ENCODE data around the gene AASS. TPM values are rescaled to one million over a fixed set of nuclear protein-coding genes. Genes with fewer than 3 reads are reported as not detected.

The AASS gene
- total and polyA plus RNA-seq, 12 donors: 7.7 to 27.8 (median 20.2) TPM

- intact Hi-C loops (cut with DNase I): no loop called here
- Histone ChIP-seq H3K4me1 (replicated peaks in 1 of 2) (no peaks in the 10 kb centered on the region), H3K27me3 (no peaks in the 10 kb centered on the region), H3K27ac (no peak overlapping the region), H3K9me3 (replicated peaks in 1 of 3) (no peaks in the 10 kb centered on the region), H3K4me3 (no peak overlapping the region), H3K36me3 (replicated peaks in 1 of 2) (peaks cover 0 to 7% of the 10 kb centered on the region in 2 donors)
- DNase-seq: no peak
- TF ChIP-seq, protein P1, sequence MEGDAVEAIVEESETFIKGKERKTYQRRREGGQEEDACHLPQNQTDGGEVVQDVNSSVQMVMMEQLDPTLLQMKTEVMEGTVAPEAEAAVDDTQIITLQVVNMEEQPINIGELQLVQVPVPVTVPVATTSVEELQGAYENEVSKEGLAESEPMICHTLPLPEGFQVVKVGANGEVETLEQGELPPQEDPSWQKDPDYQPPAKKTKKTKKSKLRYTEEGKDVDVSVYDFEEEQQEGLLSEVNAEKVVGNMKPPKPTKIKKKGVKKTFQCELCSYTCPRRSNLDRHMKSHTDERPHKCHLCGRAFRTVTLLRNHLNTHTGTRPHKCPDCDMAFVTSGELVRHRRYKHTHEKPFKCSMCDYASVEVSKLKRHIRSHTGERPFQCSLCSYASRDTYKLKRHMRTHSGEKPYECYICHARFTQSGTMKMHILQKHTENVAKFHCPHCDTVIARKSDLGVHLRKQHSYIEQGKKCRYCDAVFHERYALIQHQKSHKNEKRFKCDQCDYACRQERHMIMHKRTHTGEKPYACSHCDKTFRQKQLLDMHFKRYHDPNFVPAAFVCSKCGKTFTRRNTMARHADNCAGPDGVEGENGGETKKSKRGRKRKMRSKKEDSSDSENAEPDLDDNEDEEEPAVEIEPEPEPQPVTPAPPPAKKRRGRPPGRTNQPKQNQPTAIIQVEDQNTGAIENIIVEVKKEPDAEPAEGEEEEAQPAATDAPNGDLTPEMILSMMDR (IDR thresholded peaks at IDR 0.05): no peak
- no peak for TF ChIP-seq POLR2A (IDR thresholded peaks at IDR 0.05)
- WGBS, 4 donors: 72 to 84% (median 77%) methylated on average over 3 of the region's 3 CpGs
Observed at GRCh38 chr7:122073635-122074034, 70.4 kb downstream of the AASS start.

DNA sequence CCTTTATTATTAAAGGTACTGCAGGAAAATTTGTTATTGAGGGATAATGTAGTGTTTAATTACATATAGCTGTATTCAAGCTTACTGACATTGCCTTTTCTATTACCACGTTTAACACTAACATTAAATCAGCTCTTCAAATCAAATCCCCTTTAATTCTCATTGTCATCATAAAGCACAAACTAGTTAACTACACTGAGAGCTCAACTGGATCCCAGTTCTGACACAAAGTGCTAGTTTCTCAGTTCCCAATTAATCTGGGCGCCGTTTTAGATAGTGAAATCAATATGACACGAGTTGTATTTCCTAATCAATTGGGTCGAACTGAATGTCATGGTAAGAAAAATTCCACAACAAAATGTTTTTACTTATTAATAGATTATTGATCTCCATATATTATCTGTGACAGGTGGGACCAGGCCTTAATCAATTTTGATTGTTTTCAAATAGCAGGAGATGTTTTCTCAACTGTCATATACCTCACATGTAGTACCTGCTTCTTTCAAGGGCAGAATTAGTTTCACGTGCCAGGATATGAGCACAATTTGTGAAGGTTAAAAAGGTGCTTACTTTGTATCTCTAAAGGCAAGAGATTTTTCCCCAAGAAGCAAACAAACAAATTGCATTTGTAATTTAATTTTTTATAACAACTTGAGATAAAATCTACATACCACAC, 71.0 kb downstream of the AASS start:
- no peaks in the 10 kb centered on the region for H3K27me3 ChIP-seq
- no peaks in the 10 kb centered on the region for H3K9me3 ChIP-seq (replicated peaks in 1 of 3)
- no peak overlapping the region for H3K27ac ChIP-seq
- H3K4me1 ChIP-seq (replicated peaks in 1 of 2): no peaks in the 10 kb centered on the region
- no peak for DNase-seq
- intact Hi-C loops (cut with DNase I): no loop called here
- H3K36me3 ChIP-seq (replicated peaks in 1 of 2): peaks cover 0 to 7% of the 10 kb centered on the region in 2 donors
- 84 to 91% (median 87%) methylated on average over 6 of the region's 6 CpGs for WGBS, 4 donors
- no peak overlapping the region for H3K4me3 ChIP-seq
- TF ChIP-seq, protein P1 (IDR thresholded peaks at IDR 0.05): no peak
- no peak for TF ChIP-seq POLR2A (IDR thresholded peaks at IDR 0.05)

GRCh38 chr7:122072272-122072671, 71.8 kb downstream of the AASS start:
- TF ChIP-seq POLR2A (IDR thresholded peaks at IDR 0.05): no peak
- TF ChIP-seq, protein P1 (IDR thresholded peaks at IDR 0.05): no peak
- DNase-seq: no peak
- 81 to 95% (median 92%) methylated on average over 2 of the region's 2 CpGs for WGBS, 4 donors
- Histone ChIP-seq H3K4me3 (no peak overlapping the region), H3K27ac (no peak overlapping the region), H3K27me3 (no peaks in the 10 kb centered on the region), H3K36me3 (replicated peaks in 1 of 2) (peaks cover 0 to 1% of the 10 kb centered on the region in 2 donors), H3K9me3 (replicated peaks in 1 of 3) (no peaks in the 10 kb centered on the region), H3K4me1 (replicated peaks in 1 of 2) (no peaks in the 10 kb centered on the region)
- intact Hi-C loops (cut with DNase I): no loop called here

- no peak for TF ChIP-seq POLR2A (IDR thresholded peaks at IDR 0.05)
- TF ChIP-seq, protein P1 (IDR thresholded peaks at IDR 0.05): no peak
- Histone ChIP-seq H3K36me3 (replicated peaks in 1 of 2) (no peaks in the 10 kb centered on the region), H3K4me1 (replicated peaks in 1 of 2) (no peaks in the 10 kb centered on the region), H3K9me3 (replicated peaks in 1 of 3) (no peaks in the 10 kb centered on the region), H3K27me3 (no peaks in the 10 kb centered on the region), H3K4me3 (no peak overlapping the region), H3K27ac (no peak overlapping the region)
- DNase-seq: no peak
- intact Hi-C loops (cut with DNase I): no loop called here
- WGBS, 4 donors: 88 to 96% (median 92%) methylated on average over 3 of the region's 3 CpGs
Observed at GRCh38 chr7:122070834-122071233, 73.2 kb downstream of the AASS start.

Data from adrenal gland (tissue), 12 donors.